SK-N-SH treated with all-trans-retinoic acid at 6 μM for 48 hours (cell line): ENCODE measurements around the gene NACC1.

Experiments
- ATAC-seq: fragments of 200-7000 bp; cut with Tn5 transposase; 3 replicates; pipeline ENCODE4 v1.9.1; 2020; ENCODE audit warnings: mild to moderate bottlenecking, moderate library complexity
- ARNTL ChIP-seq: fragments of 450-650 bp; formaldehyde crosslinking; IDR thresholded peaks from 2 replicates; pipeline ENCODE4 v1.5.0; 2020; ENCODE audit warnings: low read depth, mild to moderate bottlenecking, moderate library complexity, borderline replicate concordance
- BACH2 ChIP-seq: fragments of 250-450 bp; sonication (Bioruptor Pico); IDR thresholded peaks from 2 replicates; pipeline ENCODE4 v1.9.0; 2021; ENCODE audit warnings: mild to moderate bottlenecking, borderline replicate concordance
- CREB5 ChIP-seq: fragments of 250-450 bp; sonication (Bioruptor Pico); IDR thresholded peaks from 2 replicates; pipeline ENCODE4 v1.5.1; 2020; ENCODE audit warnings: low read depth, mild to moderate bottlenecking, moderate library complexity
- CSDC2 ChIP-seq: fragments of 250-450 bp; sonication (Bioruptor Pico); IDR thresholded peaks from 2 replicates; pipeline ENCODE4 v1.5.0; 2020; ENCODE audit warnings: mild to moderate bottlenecking, moderate library complexity
- CSRNP3 ChIP-seq: fragments of 250-450 bp; sonication (Bioruptor Pico); IDR thresholded peaks from 2 replicates; pipeline ENCODE4 v1.5.1; 2021; ENCODE audit warnings: mild to moderate bottlenecking, moderate library complexity
- ESRRG ChIP-seq: fragments of 250-450 bp; sonication (Bioruptor Pico); IDR thresholded peaks from 2 replicates; pipeline ENCODE4 v1.6.1; 2021; ENCODE audit warnings: mild to moderate bottlenecking
- GLIS3 ChIP-seq: fragments of 250-450 bp; sonication (Bioruptor Pico); IDR thresholded peaks from 2 replicates; pipeline ENCODE4 v1.5.0; 2020; ENCODE audit warnings: mild to moderate bottlenecking, moderate library complexity
- ISL1 ChIP-seq: fragments of 250-450 bp; sonication (Bioruptor Pico); IDR thresholded peaks from 2 replicates; pipeline ENCODE4 v2.1.2; 2022; ENCODE audit warnings: mild to moderate bottlenecking, moderate library complexity
- OSR1 ChIP-seq: fragments of 250-450 bp; sonication (Bioruptor Pico); IDR thresholded peaks from 2 replicates; pipeline ENCODE4 v1.8.0; 2022; ENCODE audit warnings: moderate library complexity, mild to moderate bottlenecking, inconsistent platforms
- PATZ1 ChIP-seq: fragments of 250-450 bp; sonication (Bioruptor Pico); IDR thresholded peaks from 2 replicates; pipeline ENCODE4 v1.8.0; 2020; ENCODE audit warnings: mild to moderate bottlenecking, moderate library complexity, borderline replicate concordance
- RARB ChIP-seq: fragments of 250-450 bp; sonication (Bioruptor Pico); IDR thresholded peaks from 2 replicates; pipeline ENCODE4 v1.8.0; 2021; ENCODE audit warnings: mild to moderate bottlenecking, moderate library complexity
- SNAI2 ChIP-seq: fragments of 250-450 bp; sonication (Bioruptor Pico); IDR thresholded peaks from 2 replicates; pipeline ENCODE4 v1.5.0; 2020; ENCODE audit warnings: mild to moderate bottlenecking, moderate library complexity
- TCF4 ChIP-seq: fragments of 250-450 bp; sonication (Bioruptor Pico); IDR thresholded peaks from 2 replicates; pipeline ENCODE4 v1.8.0; 2021; ENCODE audit warnings: mild to moderate bottlenecking, moderate library complexity, borderline replicate concordance
- TOX ChIP-seq: fragments of 250-450 bp; sonication (Bioruptor Pico); IDR thresholded peaks from 2 replicates; pipeline ENCODE4 v1.8.0; 2021; ENCODE audit warnings: mild to moderate bottlenecking, moderate library complexity, borderline replicate concordance
- TSHZ2 ChIP-seq: fragments of 250-450 bp; sonication (Bioruptor Pico); IDR thresholded peaks from 2 replicates; pipeline ENCODE4 v1.5.0; 2020; ENCODE audit warnings: mild to moderate bottlenecking, moderate library complexity
- ZFP3 ChIP-seq: fragments of 250-450 bp; sonication (Bioruptor Pico); IDR thresholded peaks from 2 replicates; pipeline ENCODE4 v1.5.0; 2020; ENCODE audit warnings: mild to moderate bottlenecking, moderate library complexity
- ZFP30 ChIP-seq: fragments of 450-650 bp; formaldehyde crosslinking; IDR thresholded peaks from 2 replicates; pipeline ENCODE4 v1.5.0; 2022; ENCODE audit warnings: mild to moderate bottlenecking, moderate library complexity
- ZNF70 ChIP-seq: fragments of 450-650 bp; formaldehyde crosslinking; IDR thresholded peaks from 2 replicates; pipeline ENCODE4 v1.5.0; 2020; ENCODE audit warnings: mild to moderate bottlenecking, moderate library complexity
- ZNF8 ChIP-seq: fragments of 450-650 bp; formaldehyde crosslinking; IDR thresholded peaks from 2 replicates; pipeline ENCODE4 v1.5.0; 2020; ENCODE audit warnings: mild to moderate bottlenecking, moderate library complexity

The NACC1 gene

GRCh38 chr19:13087295-13087694 is 30.8 kb upstream of the NACC1 start:
- TF ChIP-seq CSDC2 (CRISPR knock-in tag), result no peak
- TF ChIP-seq BACH2 (CRISPR knock-in tag), result no peak
- no peak for TF ChIP-seq PATZ1 (CRISPR knock-in tag)
- TF ChIP-seq ZFP3 (CRISPR knock-in tag), result no peak
- TF ChIP-seq ZFP30 (CRISPR knock-in tag), result no peak
- no peak for TF ChIP-seq OSR1
- no peak for TF ChIP-seq ISL1 (CRISPR knock-in tag)
- no peak for TF ChIP-seq TCF4 (CRISPR knock-in tag)
- TF ChIP-seq CREB5 (CRISPR knock-in tag), result no peak
- no peak for TF ChIP-seq TOX (CRISPR knock-in tag)
- TF ChIP-seq ZNF70 (CRISPR knock-in tag), result no peak
- ATAC-seq, result no peak

- no peak for ATAC-seq
- TF ChIP-seq TOX (CRISPR knock-in tag), result no peak
- TF ChIP-seq ZNF8 (CRISPR knock-in tag), result no peak
- TF ChIP-seq ZFP30 (CRISPR knock-in tag), result no peak
- TF ChIP-seq ESRRG, result no peak
- TF ChIP-seq CSDC2 (CRISPR knock-in tag), result no peak
- no peak for TF ChIP-seq ISL1 (CRISPR knock-in tag)
- TF ChIP-seq BACH2 (CRISPR knock-in tag), result no peak
- TF ChIP-seq SNAI2, result no peak
- no peak for TF ChIP-seq CREB5 (CRISPR knock-in tag)
- TF ChIP-seq TCF4 (CRISPR knock-in tag), result no peak
- no peak for TF ChIP-seq ARNTL (CRISPR knock-in tag)
- TF ChIP-seq RARB, result no peak
- TF ChIP-seq CSRNP3 (CRISPR knock-in tag), result no peak
- TF ChIP-seq ZFP3 (CRISPR knock-in tag), result no peak
- no peak for TF ChIP-seq PATZ1 (CRISPR knock-in tag)
- no peak for TF ChIP-seq GLIS3
Observed at GRCh38 chr19:13087795-13088537, 30.1 kb upstream of the NACC1 start.

GRCh38 chr19:13089139-13089856 is 28.8 kb upstream of the NACC1 start:
- ATAC-seq, result peak; percentile 36
- TF ChIP-seq ZFP3 (CRISPR knock-in tag) (no peak), TOX (CRISPR knock-in tag) (no peak), TCF4 (CRISPR knock-in tag) (no peak), CREB5 (CRISPR knock-in tag) (no peak), SNAI2 (no peak), TSHZ2 (no peak), PATZ1 (CRISPR knock-in tag) (no peak)
